K562 (cell line): ENCODE data around the gene UBA7. TPM values are rescaled to one million over a fixed set of nuclear protein-coding genes. Genes with fewer than 3 reads are reported as not detected.

Experiments used
- ATAC-seq: fragments of 200-7000 bp; cut with Tn5 transposase; 3 replicates; pipeline ENCODE4 v1.9.1; 2020; ENCODE audit warnings: moderate library complexity
- BruUV-seq: library from RNA; stranded (reverse); fragments of 400-500 nt; replicated peaks from 2 replicates; lab custom pipeline; 2021; lab: Mats Ljungman, UMichigan
- CTCF ChIA-PET: fragments of 300-600 bp; formaldehyde crosslinking; extraction: SDS; loops from one replicate; lab custom pipeline; 2021; ENCODE audit warnings: low intra/inter-chr PET ratio; lab: Yijun Ruan, JAX
- POLR2A ChIA-PET: fragments of 300-600, 350-650 bp; sonication (Branson Sonifier 250); formaldehyde crosslinking; extraction: SDS; loops from one replicate; lab custom pipeline; 2021; ENCODE audit warnings: antibody characterized with exemption, inconsistent platforms; lab: Yijun Ruan, JAX
- DNase-seq, 4 experiments: peaks; one replicate each; pipeline versions ENCODE4 v3.0.0 to v3.0.0-alpha.2; 2011 to 2018; ENCODE audit warnings: low spot score in 3 of 4, mixed read lengths in 3 of 4; ENCODE audit errors: extremely low read depth in 1 of 4
- FAIRE-seq: peaks from 2 replicates; lab custom pipeline; 2011; peaks lifted over from hg19 to GRCh38; lab: Jason Lieb, UNC
- H2AFZ ChIP-seq: 2 replicates; pipeline ENCODE4 v1.6.0; 2011; ENCODE audit warnings: low read depth, low read length, control low read depth, inconsistent platforms
- H3K27ac ChIP-seq: fragments of 200-600 bp; 3 replicates; pipeline ENCODE4 v1.8.0; 2011; ENCODE audit warnings: low read depth, mild to moderate bottlenecking, control low read depth, inconsistent platforms, low read length, moderate library complexity, mixed read lengths; ENCODE audit errors: extremely low read depth
- H3K27me3 ChIP-seq, 2 experiments: fragments of 300-600 bp in 1 of 2; 2 replicates in 1 of 2; 3 replicates in 1 of 2; pipeline versions ENCODE4 v1.6.0 to v1.8.0; 2011; ENCODE audit warnings: inconsistent platforms in 2 of 2, low read length in 2 of 2, mild to moderate bottlenecking in 1 of 2, mixed read lengths in 1 of 2, moderate library complexity in 1 of 2; ENCODE audit not compliant: control insufficient read depth in 2 of 2, insufficient read depth in 2 of 2
- H3K36me3 ChIP-seq: fragments of 300-600 bp; 3 replicates; pipeline ENCODE4 v1.8.0; 2011; ENCODE audit warnings: mild to moderate bottlenecking, low read length, inconsistent platforms; ENCODE audit not compliant: control insufficient read depth, insufficient read depth
- H3K4me1 ChIP-seq, 2 experiments: fragments of 200-600 bp in 1 of 2; replicated peaks in 1 of 2; 2 replicates in 1 of 2; 3 replicates in 1 of 2; pipeline versions ENCODE4 v1.5.1 to v1.8.0; 2011; ENCODE audit warnings: inconsistent platforms in 2 of 2, low read length in 2 of 2, mild to moderate bottlenecking in 1 of 2, mixed read lengths in 1 of 2, moderate library complexity in 1 of 2; ENCODE audit not compliant: control insufficient read depth in 2 of 2, insufficient read depth in 2 of 2
- H3K4me2 ChIP-seq: 2 replicates; pipeline ENCODE4 v1.6.1; 2011; ENCODE audit warnings: low read length, control low read depth, inconsistent platforms, mixed read lengths; ENCODE audit not compliant: insufficient read depth
- H3K4me3 ChIP-seq: fragments of 200-600 bp; sonication (generic), shearing (Covaris generic); 2 replicates; pipeline ENCODE4 v1.5.1; 2016; ENCODE audit warnings: control low read depth, inconsistent platforms
- H3K79me2 ChIP-seq: fragments of 200-600 bp; 3 replicates; pipeline ENCODE4 v1.8.0; 2011; ENCODE audit warnings: low read length, inconsistent platforms; ENCODE audit not compliant: control insufficient read depth, insufficient read depth
- H3K9ac ChIP-seq, 2 experiments: 2 replicates each; pipeline versions ENCODE4 v1.6.0 to v1.6.1; 2011; ENCODE audit warnings: low read depth in 2 of 2, low read length in 2 of 2, control low read depth in 1 of 2, inconsistent platforms in 1 of 2, mild to moderate bottlenecking in 1 of 2, mixed read lengths in 1 of 2; ENCODE audit not compliant: insufficient read depth in 1 of 2
- H3K9me1 ChIP-seq: one replicate; pipeline ENCODE4 v1.6.0; 2011; ENCODE audit warnings: inconsistent platforms, mild to moderate bottlenecking, low read length, moderate library complexity; ENCODE audit not compliant: control insufficient read depth, insufficient read depth
- H3K9me3 ChIP-seq: replicated peaks from 2 replicates; pipeline ENCODE4 v1.5.1; 2011; ENCODE audit warnings: low read depth, low read length, inconsistent platforms; ENCODE audit not compliant: control insufficient read depth, insufficient read depth
- H4K20me1 ChIP-seq: replicated peaks from 2 replicates; pipeline ENCODE4 v1.6.1; 2011; ENCODE audit warnings: low read length, inconsistent platforms, mixed read lengths; ENCODE audit not compliant: control insufficient read depth, insufficient read depth
- CAMTA2 ChIP-seq: fragments of 250-450 bp; sonication (Bioruptor Pico); conservative IDR thresholded peaks from 2 replicates; pipeline ENCODE4 v1.5.1; 2022
- DACH1 ChIP-seq: fragments of 450-650 bp; IDR thresholded peaks from 2 replicates; pipeline ENCODE4 v1.6.1; 2018; ENCODE audit not compliant: partially characterized antibody
- DMBX1 ChIP-seq: fragments of 250-450 bp; sonication (Bioruptor Pico); IDR thresholded peaks from 2 replicates; pipeline ENCODE4 v1.8.0; 2022; ENCODE audit warnings: inconsistent platforms, mild to moderate bottlenecking, moderate library complexity, borderline replicate concordance
- HMGN3 ChIP-seq: IDR thresholded peaks from 2 replicates; pipeline ENCODE4 v1.6.1; 2011; ENCODE audit warnings: borderline replicate concordance, low read depth, mild to moderate bottlenecking, mixed read lengths, low read length; ENCODE audit not compliant: insufficient read length; ENCODE audit errors: extremely low read depth
- IRF9 ChIP-seq: fragments of 450-650 bp; IDR thresholded peaks from 2 replicates; pipeline ENCODE4 v1.6.1; 2016; ENCODE audit warnings: missing biosample characterization, missing genetic modification characterization
- PURB ChIP-seq: sonication (generic); formaldehyde crosslinking; IDR thresholded peaks from 2 replicates; pipeline ENCODE4 v1.9.0; 2021; ENCODE audit warnings: low read depth, mild to moderate bottlenecking, missing genetic modification reagents
- RFX1 ChIP-seq: fragments of 450-650 bp; IDR thresholded peaks from 2 replicates; pipeline ENCODE4 v1.6.1; 2016; ENCODE audit warnings: mild to moderate bottlenecking, moderate library complexity
- SMARCE1 ChIP-seq: fragments of 450-650 bp; IDR thresholded peaks from 2 replicates; pipeline ENCODE4 v1.7.1; 2016; ENCODE audit warnings: mild to moderate bottlenecking
- SREBF2 ChIP-seq: sonication (generic); formaldehyde crosslinking; IDR thresholded peaks from 2 replicates; pipeline ENCODE4 v1.4.0; 2020; ENCODE audit warnings: mild to moderate bottlenecking, missing genetic modification reagents
- THAP7 ChIP-seq: fragments of 250-450 bp; sonication (Bioruptor Pico); IDR thresholded peaks from 2 replicates; pipeline ENCODE4 v1.5.0; 2021
- ZNF124 ChIP-seq: sonication (generic); formaldehyde crosslinking; IDR thresholded peaks from 2 replicates; pipeline ENCODE4 v1.8.1; 2022; ENCODE audit warnings: missing genetic modification reagents
- ZNF551 ChIP-seq: fragments of 250-450 bp; sonication (Bioruptor Pico); IDR thresholded peaks from 2 replicates; pipeline ENCODE4 v1.5.0; 2021; ENCODE audit warnings: mild to moderate bottlenecking, moderate library complexity
- ZNF764 ChIP-seq: fragments of 250-450 bp; sonication (Bioruptor Pico); IDR thresholded peaks from 2 replicates; pipeline ENCODE4 v1.4.0; 2020; ENCODE audit warnings: low read depth, mild to moderate bottlenecking, moderate library complexity
- WGBS: fragments of 100-300 bp; shearing (Covaris generic); methylation state at CpG from one replicate; pipeline ENCODE4 v1.1.6; 2016; ENCODE audit warnings: low coverage, mixed read lengths; ENCODE audit not compliant: insufficient coverage; ENCODE audit errors: missing lambda C conversion rate; 5-methylcytosine and 5-hydroxymethylcytosine counted together
- in situ Hi-C: fragments of 300-500 bp; cut with MboI; formaldehyde crosslinking; loops from 4 replicates; pipeline ENCODE4 v1.15.0; 2018; ENCODE audit warnings: inconsistent platforms, mixed read lengths
- intact Hi-C: fragments of 100-400 bp; cut with micrococcal nuclease; formaldehyde crosslinking; loops from 2 replicates; pipeline ENCODE4 v1.14.2; 2022
- polyA plus RNA-seq, 8 experiments: library from polyadenylated mRNA; depleted of rRNA in 4 of 8; stranded (reverse) in 5 of 8; unstranded in 3 of 8; fragments of >200 nt; fragmentation: Nextera tagmentation in 2 of 8; fragmentation: Illumina TruSeq in 1 of 8; extraction: Ambion mirVana in 2 of 8; extraction: Trizol in 1 of 8; gene quantifications; 2 replicates each; pipeline versions ENCODE4 v1.2.1 to v1.2.3, GENCODE V29; 2011 to 2014; ENCODE audit warnings: inconsistent platforms in 1 of 8, missing spikeins in 1 of 8
- total RNA-seq, 7 experiments: library from RNA; depleted of rRNA in 6 of 7; stranded (reverse); fragments of >200 nt in 6 of 7; fragmentation: Illumina TruSeq in 2 of 7; extraction: Trizol in 2 of 7; gene quantifications; 2 replicates each; pipeline versions ENCODE4 v1.2.1 to v1.2.3, GENCODE V29; 2011 to 2021; ENCODE audit warnings: low replicate concordance in 1 of 7

Gene UBA7
- total and polyA plus RNA-seq, 9 of the 15 experiments (the other 6 are each of a cell fraction or from before 2014, with no cell fraction given) = 0.17 to 3.3 (median 2.0) TPM

- no peak for TF ChIP-seq ZNF764
- TF ChIP-seq RFX1 = peak; percentile 66
- no peak for TF ChIP-seq HMGN3
- TF ChIP-seq ZNF551 = no peak
- Histone ChIP-seq H2AFZ (no peak overlapping the region), H3K9me3 (no peaks in the 10 kb centered on the region), H4K20me1 (no peaks in the 10 kb centered on the region), H3K79me2 (no peaks in the 10 kb centered on the region), H3K4me2 (no peak overlapping the region), H3K9ac (no peak overlapping the region), H3K4me3 (no peak overlapping the region), H3K36me3 (peaks cover 58% of the 10 kb centered on the region), H3K27me3 (no peaks in the 10 kb centered on the region), H3K27ac (no peak overlapping the region), H3K4me1 (no peaks in the 10 kb centered on the region), H3K9me1 (no peaks in the 10 kb centered on the region)
- DNase-seq = no peak
- WGBS = 86% methylated on average over 3 of the region's 3 CpGs
- ChIA-PET POLR2A (interaction anchor here (0.6 to 1.6 kb wide), 5 partner anchors 10 to 653 kb away, joined by 3 to 4 read pairs (median 4); partner anchors contain the start of genes INKA1 and TRAIP), CTCF (no interaction called here)
- intact Hi-C loops = no loop called here
- no peak for FAIRE-seq
- in situ Hi-C loops = no loop called here
- BruUV-seq = no TSS peak
- ATAC-seq = no peak
Measured at GRCh38 chr3:49845694-49846093, 31.9 kb upstream of the UBA7 start.

- intact Hi-C loops (no loop called here), in situ Hi-C loops (loop anchor here (5.0 kb wide), 1 partner anchor 142 kb away; no protein-coding TSS in a partner anchor)
- no peaks in the 10 kb centered on the region for H3K4me1 ChIP-seq
- no peak for DNase-seq
- H3K9me3 ChIP-seq = no peaks in the 10 kb centered on the region
- no peak overlapping the region for H3K27ac ChIP-seq
- H3K4me3 ChIP-seq = no peak overlapping the region
- WGBS = 66% methylated on average over 4 of the region's 5 CpGs
- peaks cover 66% of the 10 kb centered on the region for H3K36me3 ChIP-seq
- no peak overlapping the region for H3K4me2 ChIP-seq
- no peak for FAIRE-seq
- H3K27me3 ChIP-seq = no peaks in the 10 kb centered on the region
- no peaks in the 10 kb centered on the region for H4K20me1 ChIP-seq
- no peak overlapping the region for H2AFZ ChIP-seq
- no TSS peak for BruUV-seq
- no peak overlapping the region for H3K9ac ChIP-seq
- H3K9me1 ChIP-seq = no peaks in the 10 kb centered on the region
- no peak for ATAC-seq
- no peaks in the 10 kb centered on the region for H3K79me2 ChIP-seq
- ChIA-PET POLR2A (interaction anchor here (0.6 to 1.6 kb wide), 2 partner anchors 41 to 68 kb away, joined by 3 to 4 read pairs; partner anchors contain the start of gene INKA1), CTCF (no interaction called here)
- TF ChIP-seq IRF9 (tag) (no peak), PURB (CRISPR knock-in tag) (no peak), CAMTA2 (no peak), DACH1 (no peak), ZNF124 (no peak), SMARCE1 (no peak), THAP7 (CRISPR knock-in tag) (no peak), DMBX1 (CRISPR knock-in tag) (no peak), SREBF2 (CRISPR knock-in tag) (no peak)
Measured at GRCh38 chr3:49844464-49845183, 30.9 kb upstream of the UBA7 start.
